Right renal cortex interstitium (tissue), 3 donors: Measurements from ENCODE around the gene ANKRD53. TPM values are rescaled to one million over a fixed set of nuclear protein-coding genes. Genes with fewer than 3 reads are reported as not detected.
"Not testable (repeated sequence)": the region's sequence is repeated elsewhere in the genome, so short reads cannot be mapped to it uniquely, and the experiment has no call there.

Source experiments
- DNase-seq, 3 donors: peaks; one replicate each; pipeline ENCODE4 v3.0.0-alpha.2; 2013; ENCODE audit warnings: low read depth in 3 of 3, low spot score in 2 of 3
- polyA plus RNA-seq, 3 donors: library from polyadenylated mRNA; unstranded; fragments of 120-200 nt; gene quantifications; one replicate each; pipeline ENCODE4 v1.2.1, GENCODE V29; 2013; ENCODE audit not compliant: insufficient read length in 3 of 3

The ANKRD53 gene
- polyA plus RNA-seq, 3 donors = 0.37 to 1.1 (median 0.49) TPM

- DNase-seq = no peak
Observed at GRCh38 chr2:70986499-70987189, 8.2 kb downstream of the ANKRD53 start.

- DNase-seq = no peak
Observed at GRCh38 chr2:70987386-70987785, 9.0 kb downstream of the ANKRD53 start.

- no peak for DNase-seq
Observed at GRCh38 chr2:70988151-70988550, 9.7 kb downstream of the ANKRD53 start.

- no peak for DNase-seq
Observed at GRCh38 chr2:70988726-70989648, 10.6 kb downstream of the ANKRD53 start.

GRCh38 chr2:70990216-70990615 is 11.8 kb downstream of the ANKRD53 start:
- DNase-seq = no peak

- no peak for DNase-seq
Observed at GRCh38 chr2:70991142-70991541, 12.7 kb downstream of the ANKRD53 start.

- no peak for DNase-seq
Observed at GRCh38 chr2:70991742-70992141, 13.3 kb downstream of the ANKRD53 start.

- DNase-seq = no peak
Observed at GRCh38 chr2:70992945-70993853, 14.8 kb downstream of the ANKRD53 start.

- no peak for DNase-seq
Observed at GRCh38 chr2:70994009-70994698, 15.7 kb downstream of the ANKRD53 start.

GRCh38 chr2:70994699-70995425 is 16.4 kb downstream of the ANKRD53 start, which contains the start of gene TEX261:
Gene TEX261 (minus strand): TSS chr2:70994873. CDS start chr2:70994757, 116 bp downstream.
- peak; percentile 59 to 71 (median 61) for DNase-seq

GRCh38 chr2:70995426-70995729 is 16.9 kb downstream of the ANKRD53 start:
- no peak for DNase-seq

GRCh38 chr2:70998885-70999284 is 20.5 kb downstream of the ANKRD53 start:
- not testable (repeated sequence) for DNase-seq

- DNase-seq = no peak
Observed at GRCh38 chr2:70999362-70999761, 20.9 kb downstream of the ANKRD53 start.

- not testable (repeated sequence) for DNase-seq
Observed at GRCh38 chr2:70999931-71000330, 21.5 kb downstream of the ANKRD53 start.

- DNase-seq = no peak
Observed at GRCh38 chr2:71000780-71001591, 22.6 kb downstream of the ANKRD53 start.

- DNase-seq = no peak
Observed at GRCh38 chr2:71001592-71001927, 23.1 kb downstream of the ANKRD53 start.

GRCh38 chr2:71001981-71002570 is 23.6 kb downstream of the ANKRD53 start:
- no peak for DNase-seq

GRCh38 chr2:71003396-71003795 is 25.0 kb downstream of the ANKRD53 start:
- no peak for DNase-seq
